Left lung (tissue), 10 donors: ENCODE results near the gene ALS2. TPM values are rescaled to one million over a fixed set of nuclear protein-coding genes. Genes with fewer than 3 reads are reported as not detected.

Source experiments
- ATAC-seq: fragments of 200-7000 bp; cut with Tn5 transposase; one replicate; pipeline ENCODE4 v1.9.1; 2020; ENCODE audit warnings: moderate library complexity
- DNase-seq, 4 donors: peaks; one replicate each; pipeline ENCODE4 v3.0.0-alpha.2; 2013 to 2020
- H3K27ac ChIP-seq, 2 donors: fragments of 200-600 bp; sonication (generic) in 1 of 2; one replicate each; pipeline versions ENCODE4 v1.5.0 to v1.8.0; 2020 to 2021
- H3K27me3 ChIP-seq, 2 donors: fragments of 200-600 bp; sonication (generic) in 1 of 2; one replicate each; pipeline versions ENCODE4 v1.5.0 to v1.8.0; 2020 to 2021
- H3K36me3 ChIP-seq, 2 donors: fragments of 200-600 bp; sonication (generic) in 1 of 2; one replicate each; pipeline versions ENCODE4 v1.5.0 to v1.8.0; 2020 to 2021
- H3K4me1 ChIP-seq, 2 donors: fragments of 200-600 bp; one replicate each; pipeline ENCODE4 v1.8.0; 2021
- H3K4me3 ChIP-seq, 2 donors: fragments of 200-600 bp; sonication (generic) in 1 of 2; one replicate each; pipeline versions ENCODE4 v1.5.0 to v1.8.0; 2020 to 2021; ENCODE audit warnings: mild to moderate bottlenecking in 1 of 2
- H3K9me3 ChIP-seq, 2 donors: fragments of 200-600 bp; sonication (generic) in 1 of 2; one replicate each; pipeline versions ENCODE4 v1.5.0 to v1.8.0; 2020 to 2021
- CTCF ChIP-seq, 2 donors: fragments of 200-600 bp; sonication (generic) in 1 of 2; IDR thresholded peaks; one replicate each; pipeline versions ENCODE4 v1.5.0 to v1.8.0; 2021; ENCODE audit warnings: antibody characterized with exemption in 2 of 2
- intact Hi-C, 2 donors: fragments of 100-400 bp; cut with DNase I; formaldehyde crosslinking; loops; one replicate each; pipeline versions ENCODE4 v1.11.2 to v1.14.2; 2022
- polyA plus RNA-seq, 6 donors: library from polyadenylated mRNA; unstranded; fragments of 120-200 nt; gene quantifications; one replicate each; pipeline ENCODE4 v1.2.1, GENCODE V29; 2013; ENCODE audit not compliant: insufficient read length in 6 of 6
- total RNA-seq, 2 donors: library from RNA; stranded (reverse); fragmentation: NEBNext Ultra II Directional; extraction: Animal tissue kit (Norgen Biotek cat#: 25700); gene quantifications; one replicate each; pipeline ENCODE4 v1.2.1, GENCODE V29; 2021
- donor health status: DM: no; HTN: yes; CAD: no.
- donor health status: DM: no; HTN: no; CAD: no.

Gene ALS2
- total and polyA plus RNA-seq, 8 donors: 22.9 to 31.0 (median 28.4) TPM

- Histone ChIP-seq H3K27me3 (no peaks in the 10 kb centered on the region), H3K27ac (no peak overlapping the region), H3K9me3 (no peaks in the 10 kb centered on the region), H3K4me1 (no peaks in the 10 kb centered on the region), H3K4me3 (no peak overlapping the region), H3K36me3 (peaks cover 0 to 38% of the 10 kb centered on the region in 2 donors)
- ATAC-seq: no peak
- TF ChIP-seq CTCF (IDR thresholded peaks at IDR 0.05): no peak
- intact Hi-C loops: no loop called here
- DNase-seq: no peak
These were observed 21.2 kb downstream of the ALS2 start for GRCh38 chr2:201759567-201759966.

- DNase-seq (no peak), ATAC-seq (no peak)
- Histone ChIP-seq H3K27me3 (no peaks in the 10 kb centered on the region), H3K36me3 (peaks cover 0 to 38% of the 10 kb centered on the region in 2 donors), H3K9me3 (no peaks in the 10 kb centered on the region), H3K27ac (no peak overlapping the region), H3K4me1 (no peaks in the 10 kb centered on the region), H3K4me3 (no peak overlapping the region)
- no peak for TF ChIP-seq CTCF (IDR thresholded peaks at IDR 0.05)
- intact Hi-C loops: no loop called here
These were observed 21.9 kb downstream of the ALS2 start for GRCh38 chr2:201758873-201759272.

GRCh38 chr2:201758234-201758633, 22.5 kb downstream of the ALS2 start:
- Histone ChIP-seq H3K36me3 (peaks cover 0 to 36% of the 10 kb centered on the region in 2 donors), H3K4me3 (no peak overlapping the region), H3K4me1 (no peaks in the 10 kb centered on the region), H3K27me3 (no peaks in the 10 kb centered on the region), H3K9me3 (no peaks in the 10 kb centered on the region), H3K27ac (no peak overlapping the region)
- no peak for DNase-seq
- no peak for TF ChIP-seq CTCF (IDR thresholded peaks at IDR 0.05)
- intact Hi-C loops: no loop called here
- no peak for ATAC-seq

- peaks cover 0 to 20% of the 10 kb centered on the region in 2 donors for H3K36me3 ChIP-seq
- TF ChIP-seq CTCF (IDR thresholded peaks at IDR 0.05): no peak
These were observed 25.9 kb downstream of the ALS2 start for GRCh38 chr2:201754717-201755415.

GRCh38 chr2:201751566-201751965, 29.2 kb downstream of the ALS2 start:
- intact Hi-C loops: no loop called here
- H3K27ac ChIP-seq: no peak overlapping the region
- DNase-seq (no peak), ATAC-seq (no peak)
- H3K27me3 ChIP-seq: no peaks in the 10 kb centered on the region
- TF ChIP-seq CTCF (IDR thresholded peaks at IDR 0.05): no peak
- H3K36me3 ChIP-seq: peaks cover 0 to 27% of the 10 kb centered on the region in 2 donors
- no peaks in the 10 kb centered on the region for H3K4me1 ChIP-seq
- no peak overlapping the region for H3K4me3 ChIP-seq
- H3K9me3 ChIP-seq: no peaks in the 10 kb centered on the region

More at GRCh38 chr2:201754717-201755415, 25.9 kb downstream of the ALS2 start:
- intact Hi-C loops: no loop called here
- Histone ChIP-seq H3K4me3 (no peak overlapping the region), H3K4me1 (no peaks in the 10 kb centered on the region), H3K27me3 (no peaks in the 10 kb centered on the region), H3K27ac (no peak overlapping the region), H3K9me3 (no peaks in the 10 kb centered on the region)
- DNase-seq (no peak), ATAC-seq (no peak)
